IMR-90 (cell line): ENCODE data around the gene GPSM1. TPM values are rescaled to one million over a fixed set of nuclear protein-coding genes. Genes with fewer than 3 reads are reported as not detected.

Experiments
- ATAC-seq: fragments of 200-7000 bp; cut with Tn5 transposase; 2 replicates; pipeline ENCODE4 v1.9.1; 2020; ENCODE audit warnings: low read depth, mild to moderate bottlenecking, moderate library complexity
- BruUV-seq: library from RNA; stranded (reverse); fragments of 400-500 nt; replicated peaks from 2 replicates; lab custom pipeline; 2021; lab: Mats Ljungman, UMichigan
- CTCF ChIA-PET: fragments of 300-600 bp; formaldehyde crosslinking; extraction: SDS; loops from one replicate; lab custom pipeline; 2021; ENCODE audit warnings: antibody characterized with exemption; lab: Yijun Ruan, JAX
- POLR2A ChIA-PET: fragments of 300-600 bp; sonication (Branson Sonifier 250); formaldehyde crosslinking; loops from one replicate; lab custom pipeline; 2022; ENCODE audit warnings: antibody characterized with exemption; ENCODE audit not compliant: unreplicated experiment; lab: Charles Lee
- DNase-seq: peaks from one replicate; pipeline ENCODE4 v3.0.0; 2013
- H2AFZ ChIP-seq: replicated peaks from 2 replicates; pipeline ENCODE3; 2013; ENCODE audit warnings: low read length, mild to moderate bottlenecking; ENCODE audit not compliant: poor library complexity
- H2AK5ac ChIP-seq: 2 replicates; pipeline ENCODE4 v1.6.1; 2013; ENCODE audit warnings: low read depth, low read length, inconsistent platforms
- H2AK9ac ChIP-seq: replicated peaks from 2 replicates; pipeline ENCODE3; 2013; ENCODE audit warnings: mild to moderate bottlenecking, low read depth, low read length, moderate library complexity; ENCODE audit not compliant: poor library complexity
- H2BK120ac ChIP-seq: 2 replicates; pipeline ENCODE4 v1.6.1; 2013; ENCODE audit warnings: low read depth, low read length, inconsistent platforms
- H2BK15ac ChIP-seq: 3 replicates; pipeline ENCODE4 v1.6.1; 2013; ENCODE audit warnings: low read depth, low read length, inconsistent platforms
- H2BK20ac ChIP-seq: 2 replicates; pipeline ENCODE4 v1.6.1; 2013; ENCODE audit warnings: low read depth, mild to moderate bottlenecking, inconsistent platforms, low read length, moderate library complexity
- H2BK5ac ChIP-seq: 2 replicates; pipeline ENCODE4 v1.6.1; 2013; ENCODE audit warnings: mild to moderate bottlenecking, low read depth, low read length, inconsistent platforms; ENCODE audit not compliant: poor library complexity, severe bottlenecking
- H3K14ac ChIP-seq: replicated peaks from 2 replicates; pipeline ENCODE4 v1.6.1; 2013; ENCODE audit warnings: low read depth, low read length, inconsistent platforms
- H3K18ac ChIP-seq: 2 replicates; pipeline ENCODE4 v1.6.1; 2013; ENCODE audit warnings: low read depth, low read length, control low read depth
- H3K23ac ChIP-seq: 2 replicates; pipeline ENCODE4 v1.6.1; 2013; ENCODE audit warnings: low read depth, low read length, inconsistent platforms
- H3K27ac ChIP-seq: 2 replicates; pipeline ENCODE4 v1.5.1; 2013; ENCODE audit warnings: mild to moderate bottlenecking, control low read depth, low read length; ENCODE audit not compliant: insufficient read depth
- H3K27me3 ChIP-seq: 2 replicates; pipeline ENCODE4 v1.6.1; 2013; ENCODE audit warnings: low read length; ENCODE audit not compliant: control insufficient read depth, insufficient read depth
- H3K36me3 ChIP-seq: 2 replicates; pipeline ENCODE4 v1.6.1; 2013; ENCODE audit warnings: low read length, mixed read lengths; ENCODE audit not compliant: control insufficient read depth, insufficient read depth
- H3K4ac ChIP-seq: 2 replicates; pipeline ENCODE4 v1.6.1; 2013; ENCODE audit warnings: low read depth, low read length, inconsistent platforms
- H3K4me1 ChIP-seq: 2 replicates; pipeline ENCODE4 v1.6.1; 2013; ENCODE audit warnings: low read length, mixed read lengths; ENCODE audit not compliant: control insufficient read depth, insufficient read depth
- H3K4me2 ChIP-seq: 2 replicates; pipeline ENCODE4 v1.6.1; 2013; ENCODE audit warnings: low read depth, mild to moderate bottlenecking, control low read depth, low read length, moderate library complexity
- H3K4me3 ChIP-seq: 2 replicates; pipeline ENCODE4 v1.5.1; 2013; ENCODE audit warnings: low read depth, mild to moderate bottlenecking, control low read depth, low read length, moderate library complexity; ENCODE audit not compliant: insufficient read depth
- H3K56ac ChIP-seq: 2 replicates; pipeline ENCODE4 v1.6.1; 2013; ENCODE audit warnings: low read length, inconsistent platforms; ENCODE audit not compliant: insufficient read depth; ENCODE audit errors: extremely low read depth
- H3K79me1 ChIP-seq, 2 experiments: 2 replicates each; pipeline ENCODE4 v1.6.1; 2013; ENCODE audit warnings: low read length in 2 of 2, inconsistent platforms in 1 of 2, low read depth in 1 of 2
- H3K9ac ChIP-seq: 2 replicates; pipeline ENCODE4 v1.6.1; 2013; ENCODE audit warnings: low read depth, low read length, control low read depth
- H3K9me1 ChIP-seq: 2 replicates; pipeline ENCODE4 v1.6.1; 2013; ENCODE audit warnings: low read length, inconsistent platforms; ENCODE audit not compliant: insufficient read depth
- H3K9me3 ChIP-seq: 2 replicates; pipeline ENCODE4 v1.6.1; 2013; ENCODE audit warnings: low read length; ENCODE audit not compliant: control insufficient read depth, insufficient read depth
- H4K20me1 ChIP-seq: 2 replicates; pipeline ENCODE4 v1.6.1; 2013; ENCODE audit warnings: low read length, inconsistent platforms; ENCODE audit not compliant: insufficient read depth
- H4K5ac ChIP-seq: 2 replicates; pipeline ENCODE4 v1.6.1; 2013; ENCODE audit warnings: mild to moderate bottlenecking, low read depth, low read length, control low read depth
- H4K8ac ChIP-seq, 2 experiments: 2 replicates each; pipeline ENCODE4 v1.6.1; 2013; ENCODE audit warnings: low read depth in 2 of 2, low read length in 2 of 2, control low read depth in 1 of 2, inconsistent platforms in 1 of 2
- H4K91ac ChIP-seq: 2 replicates; pipeline ENCODE4 v1.6.1; 2013; ENCODE audit warnings: low read depth, low read length, inconsistent platforms; ENCODE audit not compliant: insufficient read depth
- BHLHE40 ChIP-seq: fragments of 150-350 bp; IDR thresholded peaks from 2 replicates; pipeline ENCODE4 v1.6.1; 2016; ENCODE audit warnings: mild to moderate bottlenecking, low read depth, low read length
- CEBPB ChIP-seq: IDR thresholded peaks from 2 replicates; pipeline ENCODE4 v1.6.1; 2012; ENCODE audit warnings: low read depth, low read length, improper control_type of control experiment
- CHD1 ChIP-seq: IDR thresholded peaks from 2 replicates; pipeline ENCODE4 v1.6.1; 2012; ENCODE audit warnings: low read depth, low read length, improper control_type of control experiment
- FOS ChIP-seq: fragments of 150-350 bp; IDR thresholded peaks from 2 replicates; pipeline ENCODE4 v1.6.1; 2016; ENCODE audit warnings: low read depth, low read length
- MAZ ChIP-seq: IDR thresholded peaks from 2 replicates; pipeline ENCODE4 v1.6.1; 2012; ENCODE audit warnings: low read depth, mild to moderate bottlenecking, low read length, improper control_type of control experiment, moderate library complexity, borderline replicate concordance
- MXI1 ChIP-seq: IDR thresholded peaks from 2 replicates; pipeline ENCODE4 v1.6.1; 2012; ENCODE audit warnings: low read depth, mild to moderate bottlenecking, low read length, moderate library complexity, borderline replicate concordance
- NFE2L2 ChIP-seq: fragments of 150-350 bp; IDR thresholded peaks from 2 replicates; pipeline ENCODE4 v1.6.1; 2016; ENCODE audit warnings: low read depth, mild to moderate bottlenecking, low read length
- POLR2A ChIP-seq: IDR thresholded peaks from 2 replicates; pipeline ENCODE4 v1.6.1; 2012; ENCODE audit warnings: mild to moderate bottlenecking, low read depth, low read length
- RAD21 ChIP-seq: IDR thresholded peaks from 2 replicates; pipeline ENCODE4 v1.6.1; 2012; ENCODE audit warnings: low read length, improper control_type of control experiment
- RFX5 ChIP-seq: IDR thresholded peaks from 2 replicates; pipeline ENCODE4 v1.8.0; 2012; ENCODE audit warnings: low read depth, mild to moderate bottlenecking, low read length, moderate library complexity
- SMC3 ChIP-seq: fragments of 150-350 bp; IDR thresholded peaks from 2 replicates; pipeline ENCODE4 v1.6.1; 2016; ENCODE audit warnings: low read depth, mild to moderate bottlenecking, antibody characterized with exemption, low read length, moderate library complexity
- WGBS, 2 experiments: methylation state at CpG; one replicate each; pipeline versions ENCODE4 v1.1.5 to v1.1.7; 2013; ENCODE audit warnings: missing lambda C conversion rate in 2 of 2; ENCODE audit not compliant: insufficient read length in 1 of 2; ENCODE audit errors: extremely low coverage in 2 of 2; 5-methylcytosine and 5-hydroxymethylcytosine counted together
- dilution Hi-C: fragments of 300-500 bp; cut with HindIII; formaldehyde crosslinking; loops from one replicate; pipeline ENCODE4 v1.14.3; 2018; ENCODE audit warnings: low sequenced_read_pairs; ENCODE audit not compliant: unreplicated experiment
- in situ Hi-C: fragments of 300-500 bp; cut with MboI; formaldehyde crosslinking; loops from 3 replicates; pipeline ENCODE4 v1.14.3; 2019; ENCODE audit warnings: low sequenced_read_pairs, inconsistent platforms, mixed read lengths
- intact Hi-C: fragments of 100-400 bp; cut with micrococcal nuclease; formaldehyde crosslinking; loops from 2 replicates; pipeline ENCODE4 v1.10.0; 2022
- polyA plus RNA-seq, 3 experiments: library from polyadenylated mRNA; depleted of rRNA; stranded (reverse); fragments of >200 nt; gene quantifications; 2 replicates each; pipeline ENCODE4 v1.2.3, GENCODE V29; 2012; ENCODE audit warnings: low replicate concordance in 1 of 3
- total RNA-seq: library from RNA; depleted of rRNA; stranded (reverse); fragments of >200 nt; gene quantifications from 2 replicates; pipeline ENCODE4 v1.2.3, GENCODE V29; 2012
- TF ChIP-seq, protein P1 (sequence below): conservative IDR thresholded peaks from 2 replicates; pipeline ENCODE4 v1.5.1; 2012; ENCODE audit warnings: mild to moderate bottlenecking, low read depth, low read length, improper control_type of control experiment
- TF ChIP-seq, protein P2 (sequence below): fragments of 150-350 bp; IDR thresholded peaks from 2 replicates; pipeline ENCODE4 v1.6.1; 2017; ENCODE audit warnings: mild to moderate bottlenecking, antibody characterized with exemption, low read length, low read depth
- TF ChIP-seq, protein P3 (sequence below): fragments of 150-350 bp; IDR thresholded peaks from 2 replicates; pipeline ENCODE4 v1.6.1; 2016; ENCODE audit warnings: low read depth, mild to moderate bottlenecking, low read length, moderate library complexity, borderline replicate concordance

Gene GPSM1
- total and polyA plus RNA-seq, 2 of the 4 experiments (the other 2 are of a cell fraction): 28.7 to 71.2 TPM

DNA sequence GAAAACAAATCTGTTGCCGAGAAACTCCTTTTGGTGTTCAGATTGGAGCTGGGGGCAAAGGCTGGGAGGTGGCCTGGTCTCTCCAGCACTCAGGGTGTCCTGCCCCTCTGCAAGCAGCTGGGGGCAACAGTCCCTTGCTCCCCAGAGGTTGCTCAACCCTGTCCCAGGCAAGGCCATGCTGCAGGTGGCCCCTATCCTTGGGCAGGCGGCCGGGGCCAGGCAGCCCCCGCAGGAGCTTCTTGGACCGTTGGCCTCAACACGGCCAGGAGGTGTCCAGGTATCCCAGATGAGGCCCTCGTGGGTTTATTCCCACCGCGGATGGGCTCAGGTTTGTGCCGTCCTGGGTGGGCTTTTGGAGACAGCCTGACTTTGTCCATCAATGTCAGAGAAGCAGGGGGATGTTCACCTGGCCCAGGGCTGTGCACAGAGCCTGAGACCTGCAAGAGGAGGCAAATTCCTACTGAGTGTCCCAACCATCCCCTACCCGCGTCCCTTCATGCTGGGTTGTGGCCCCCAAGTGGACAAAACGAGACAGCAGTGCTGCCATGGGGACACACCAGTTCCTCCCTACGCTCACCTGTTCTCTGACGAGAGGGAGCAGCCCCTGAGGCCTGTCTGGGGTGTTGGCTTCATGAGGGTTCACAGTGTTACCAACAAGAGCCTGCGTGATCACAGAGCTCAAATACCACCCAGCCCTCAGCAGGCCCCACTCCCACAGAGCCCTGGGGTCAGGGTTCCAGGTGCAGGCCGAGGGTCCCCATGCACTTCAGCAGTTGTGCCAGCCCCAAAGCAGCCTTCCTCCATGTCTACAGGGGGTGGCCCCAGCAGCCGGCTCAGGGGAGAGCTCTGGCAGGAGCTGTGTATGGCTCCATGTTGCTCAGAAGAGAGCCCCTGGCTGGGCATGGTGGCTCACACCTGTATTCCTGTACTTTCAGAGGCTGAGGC lies 14.0 kb upstream of the GPSM1 start:
- H3K36me3 ChIP-seq: no peaks in the 10 kb centered on the region
- DNase-seq: no peak
- H3K56ac ChIP-seq: no peak overlapping the region
- H4K5ac ChIP-seq: no peak overlapping the region
- no peak overlapping the region for H2BK15ac ChIP-seq
- WGBS, 2 experiments: 82% methylated on average over 9 of the region's 18 CpGs; no CpG with 5 or more reads in 1 of the 2 experiments
- peak overlapping the region; percentile 42 for H2AK9ac ChIP-seq
- H2BK20ac ChIP-seq: no peak overlapping the region
- H4K8ac ChIP-seq: no peak overlapping the region
- H3K27ac ChIP-seq: no peak overlapping the region
- no peak overlapping the region for H2BK120ac ChIP-seq
- ATAC-seq: no peak
- ChIA-PET POLR2A (interaction anchor here (0.6 kb wide), 2 partner anchors 50 kb away, joined by 3 to 4 read pairs; no protein-coding TSS in a partner anchor), CTCF (interaction anchor here (0.6 to 1.6 kb wide), 8 partner anchors 10 to 201 kb away, joined by 3 to 5 read pairs (median 3); no protein-coding TSS in a partner anchor)
- dilution Hi-C loops (no loop called here), intact Hi-C loops (no loop called here), in situ Hi-C loops (no loop called here)
- H3K79me1 ChIP-seq: no peaks in the 10 kb centered on the region
- H2AK5ac ChIP-seq: no peak overlapping the region; the same call in 1 of the 2 replicates
- H4K91ac ChIP-seq: no peak overlapping the region
- no peak overlapping the region for H3K9ac ChIP-seq
- no peaks in the 10 kb centered on the region for H3K27me3 ChIP-seq
- H3K9me3 ChIP-seq: peaks cover 15% of the 10 kb centered on the region
- H2AFZ ChIP-seq: no peak overlapping the region
- no peak overlapping the region for H3K23ac ChIP-seq
- H3K14ac ChIP-seq: no peak overlapping the region
- no peak overlapping the region for H2BK5ac ChIP-seq
- no peaks in the 10 kb centered on the region for H4K20me1 ChIP-seq
- BruUV-seq: no TSS peak
- peaks cover 3% of the 10 kb centered on the region; the same call in 1 of the 2 replicates for H3K4me1 ChIP-seq
- peaks cover 3% of the 10 kb centered on the region; the same call in 1 of the 2 replicates for H3K9me1 ChIP-seq
- H3K4me2 ChIP-seq: no peak overlapping the region
- H3K4ac ChIP-seq: no peak overlapping the region
- H3K18ac ChIP-seq: no peak overlapping the region
- H3K4me3 ChIP-seq: no peak overlapping the region
- TF ChIP-seq, protein P1, sequence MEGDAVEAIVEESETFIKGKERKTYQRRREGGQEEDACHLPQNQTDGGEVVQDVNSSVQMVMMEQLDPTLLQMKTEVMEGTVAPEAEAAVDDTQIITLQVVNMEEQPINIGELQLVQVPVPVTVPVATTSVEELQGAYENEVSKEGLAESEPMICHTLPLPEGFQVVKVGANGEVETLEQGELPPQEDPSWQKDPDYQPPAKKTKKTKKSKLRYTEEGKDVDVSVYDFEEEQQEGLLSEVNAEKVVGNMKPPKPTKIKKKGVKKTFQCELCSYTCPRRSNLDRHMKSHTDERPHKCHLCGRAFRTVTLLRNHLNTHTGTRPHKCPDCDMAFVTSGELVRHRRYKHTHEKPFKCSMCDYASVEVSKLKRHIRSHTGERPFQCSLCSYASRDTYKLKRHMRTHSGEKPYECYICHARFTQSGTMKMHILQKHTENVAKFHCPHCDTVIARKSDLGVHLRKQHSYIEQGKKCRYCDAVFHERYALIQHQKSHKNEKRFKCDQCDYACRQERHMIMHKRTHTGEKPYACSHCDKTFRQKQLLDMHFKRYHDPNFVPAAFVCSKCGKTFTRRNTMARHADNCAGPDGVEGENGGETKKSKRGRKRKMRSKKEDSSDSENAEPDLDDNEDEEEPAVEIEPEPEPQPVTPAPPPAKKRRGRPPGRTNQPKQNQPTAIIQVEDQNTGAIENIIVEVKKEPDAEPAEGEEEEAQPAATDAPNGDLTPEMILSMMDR: no peak
- TF ChIP-seq NFE2L2: no peak
- TF ChIP-seq, protein P2, sequence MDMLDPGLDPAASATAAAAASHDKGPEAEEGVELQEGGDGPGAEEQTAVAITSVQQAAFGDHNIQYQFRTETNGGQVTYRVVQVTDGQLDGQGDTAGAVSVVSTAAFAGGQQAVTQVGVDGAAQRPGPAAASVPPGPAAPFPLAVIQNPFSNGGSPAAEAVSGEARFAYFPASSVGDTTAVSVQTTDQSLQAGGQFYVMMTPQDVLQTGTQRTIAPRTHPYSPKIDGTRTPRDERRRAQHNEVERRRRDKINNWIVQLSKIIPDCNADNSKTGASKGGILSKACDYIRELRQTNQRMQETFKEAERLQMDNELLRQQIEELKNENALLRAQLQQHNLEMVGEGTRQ: no peak
- TF ChIP-seq POLR2A: no peak
- no peak for TF ChIP-seq RFX5
- no peak for TF ChIP-seq RAD21
- no peak for TF ChIP-seq FOS
- TF ChIP-seq SMC3: no peak
- no peak for TF ChIP-seq CHD1
- TF ChIP-seq CEBPB: no peak
- TF ChIP-seq, protein P3, sequence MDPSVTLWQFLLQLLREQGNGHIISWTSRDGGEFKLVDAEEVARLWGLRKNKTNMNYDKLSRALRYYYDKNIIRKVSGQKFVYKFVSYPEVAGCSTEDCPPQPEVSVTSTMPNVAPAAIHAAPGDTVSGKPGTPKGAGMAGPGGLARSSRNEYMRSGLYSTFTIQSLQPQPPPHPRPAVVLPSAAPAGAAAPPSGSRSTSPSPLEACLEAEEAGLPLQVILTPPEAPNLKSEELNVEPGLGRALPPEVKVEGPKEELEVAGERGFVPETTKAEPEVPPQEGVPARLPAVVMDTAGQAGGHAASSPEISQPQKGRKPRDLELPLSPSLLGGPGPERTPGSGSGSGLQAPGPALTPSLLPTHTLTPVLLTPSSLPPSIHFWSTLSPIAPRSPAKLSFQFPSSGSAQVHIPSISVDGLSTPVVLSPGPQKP: no peak
- TF ChIP-seq MAZ: no peak
- no peak for TF ChIP-seq MXI1
- TF ChIP-seq BHLHE40: no peak
